Caco-2 (cell line): ENCODE results near the gene COMMD3. TPM values are rescaled to one million over a fixed set of nuclear protein-coding genes. Genes with fewer than 3 reads are reported as not detected.

Experiments
- BruUV-seq: library from RNA; stranded (reverse); fragments of 400-500 nt; replicated peaks from 2 replicates; lab custom pipeline; 2021; lab: Mats Ljungman, UMichigan
- CTCF ChIA-PET: fragments of 300-600 bp; sonication (Branson Sonifier 250); formaldehyde crosslinking; loops from one replicate; lab custom pipeline; 2022; ENCODE audit warnings: antibody characterized with exemption; lab: Charles Lee
- POLR2A ChIA-PET: fragments of 300-600 bp; sonication (Branson Sonifier 250); formaldehyde crosslinking; loops from one replicate; lab custom pipeline; 2022; ENCODE audit warnings: antibody characterized with exemption; lab: Charles Lee
- DNase-seq, 2 experiments: peaks; one replicate each; pipeline versions ENCODE4 v3.0.0 to v3.0.0-alpha.2; 2020 to 2022
- H3K27me3 ChIP-seq: replicated peaks from 2 replicates; pipeline ENCODE4 v1.6.0; 2011; ENCODE audit warnings: low read length; ENCODE audit not compliant: control insufficient read depth, insufficient read depth
- H3K36me3 ChIP-seq: 2 replicates; pipeline ENCODE4 v1.5.1; 2011; ENCODE audit warnings: low read length; ENCODE audit not compliant: control insufficient read depth, insufficient read depth
- H3K4me1 ChIP-seq: fragments of 250-450 bp; sonication (Bioruptor Pico); 2 replicates; pipeline ENCODE4 v1.5.1; 2020; ENCODE audit warnings: mild to moderate bottlenecking
- H3K4me3 ChIP-seq: 2 replicates; pipeline ENCODE4 v1.5.1; 2011; ENCODE audit warnings: low read depth, mild to moderate bottlenecking, control low read depth, low read length
- H3K9me3 ChIP-seq: fragments of 250-450 bp; sonication (Bioruptor Pico); 2 replicates; pipeline ENCODE4 v1.5.1; 2020; ENCODE audit warnings: mild to moderate bottlenecking, moderate library complexity
- H3K27ac Mint-ChIP-seq: one replicate; pipeline ENCODE4 v1.8.0; 2022; ENCODE audit warnings: mixed read lengths; ENCODE audit not compliant: unreplicated experiment
- H3K27me3 Mint-ChIP-seq: one replicate; pipeline ENCODE4 v1.8.0; 2022; ENCODE audit warnings: mixed read lengths; ENCODE audit not compliant: insufficient read depth, unreplicated experiment
- H3K36me3 Mint-ChIP-seq: one replicate; pipeline ENCODE4 v1.8.0; 2022; ENCODE audit warnings: mild to moderate bottlenecking, mixed read lengths; ENCODE audit not compliant: insufficient read depth, unreplicated experiment
- H3K4me1 Mint-ChIP-seq: one replicate; pipeline ENCODE4 v1.8.0; 2022; ENCODE audit warnings: low read depth, mixed read lengths; ENCODE audit not compliant: unreplicated experiment
- H3K4me3 Mint-ChIP-seq: one replicate; pipeline ENCODE4 v1.8.0; 2022; ENCODE audit warnings: mild to moderate bottlenecking, moderate library complexity, mixed read lengths; ENCODE audit not compliant: unreplicated experiment
- H3K9me3 Mint-ChIP-seq: one replicate; pipeline ENCODE4 v1.8.0; 2022; ENCODE audit warnings: mixed read lengths; ENCODE audit not compliant: unreplicated experiment
- CTCF ChIP-seq, 2 experiments: fragments of 200-600 bp in 1 of 2; IDR thresholded peaks; 1 replicate in 1 of 2; 2 replicates in 1 of 2; pipeline versions ENCODE4 v1.5.1 to v1.8.0; 2011 to 2022; ENCODE audit warnings: antibody characterized with exemption in 1 of 2, control low read depth in 1 of 2, inconsistent platforms in 1 of 2, low read depth in 1 of 2, low read length in 1 of 2, mild to moderate bottlenecking in 1 of 2, moderate library complexity in 1 of 2; ENCODE audit not compliant: insufficient read depth in 1 of 2, severe bottlenecking in 1 of 2, unreplicated experiment in 1 of 2
- intact Hi-C: fragments of 100-400 bp; cut with micrococcal nuclease; formaldehyde crosslinking; loops from one replicate; pipeline ENCODE4 v1.10.0; 2022; ENCODE audit not compliant: unreplicated experiment
- total RNA-seq: library from RNA; stranded (reverse); gene quantifications from 2 replicates; pipeline ENCODE4 v1.2.3, GENCODE V29; 2022

Gene COMMD3
- total RNA-seq, 1 experiment from 2014 or later, result 50.7 TPM

DNA sequence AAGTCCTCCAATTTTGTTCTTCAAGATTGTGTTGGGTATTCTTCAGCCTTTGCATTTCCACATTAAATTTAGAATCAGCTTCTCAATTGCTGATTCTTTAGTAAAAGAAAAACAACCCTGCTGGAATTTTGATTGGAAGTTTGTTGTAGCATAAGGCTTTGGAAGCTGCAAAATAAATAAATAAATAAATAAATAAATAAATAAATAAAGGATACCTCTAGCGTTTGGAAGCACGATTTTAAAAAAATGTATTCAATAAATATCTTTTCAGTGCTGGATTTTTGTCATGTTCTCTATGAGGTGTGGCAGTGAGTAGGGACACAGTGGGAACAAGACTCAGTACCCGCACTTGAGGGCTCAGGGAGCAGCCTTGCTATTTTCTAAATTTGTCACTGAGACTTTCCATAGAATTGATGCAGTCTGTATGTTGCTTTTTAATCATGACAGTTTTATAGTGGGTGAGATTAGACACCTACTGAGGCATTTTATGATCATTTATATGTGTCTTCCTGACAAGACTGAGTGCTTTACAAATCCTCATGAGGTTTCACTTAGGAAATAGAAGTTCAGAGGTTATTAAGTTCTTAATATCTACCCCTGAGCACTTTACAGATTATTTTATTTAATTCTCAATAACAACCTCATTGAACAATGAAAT, 22.3 kb upstream of the COMMD3 start:
- intact Hi-C loops, result no loop called here
- POLR2A ChIA-PET, result no interaction called here
- H3K27ac Mint-ChIP-seq, result no peak overlapping the region
- no peak overlapping the region for H3K4me3 Mint-ChIP-seq
- CTCF ChIA-PET, result no interaction called here
- TF ChIP-seq CTCF (IDR thresholded peaks at IDR 0.05; ENCODE audit: insufficient read depth in 1 of 2, low read depth in 1 of 2, low read length in 1 of 2, severe bottlenecking in 1 of 2, unreplicated experiment in 1 of 2), result no peak
- Histone ChIP-seq H3K27me3 (no peaks in the 10 kb centered on the region), H3K4me3 (no peak overlapping the region), H3K36me3 (no peaks in the 10 kb centered on the region), H3K9me3 (no peaks in the 10 kb centered on the region), H3K4me1 (no peaks in the 10 kb centered on the region)
- no peak for DNase-seq
- H3K4me1 Mint-ChIP-seq, result no peaks in the 10 kb centered on the region
- no peaks in the 10 kb centered on the region for H3K9me3 Mint-ChIP-seq
- H3K36me3 Mint-ChIP-seq, result no peaks in the 10 kb centered on the region
- H3K27me3 Mint-ChIP-seq, result peaks cover 5% of the 10 kb centered on the region
- BruUV-seq, result no TSS peak

- H3K4me3 ChIP-seq, result no peak overlapping the region
- H3K36me3 ChIP-seq, result no peaks in the 10 kb centered on the region
- Mint-ChIP-seq H3K4me3 (no peak overlapping the region), H3K27ac (no peak overlapping the region), H3K9me3 (no peaks in the 10 kb centered on the region), H3K36me3 (no peaks in the 10 kb centered on the region), H3K4me1 (no peaks in the 10 kb centered on the region), H3K27me3 (peaks cover 5% of the 10 kb centered on the region)
- BruUV-seq, result no TSS peak
- no peaks in the 10 kb centered on the region for H3K27me3 ChIP-seq
- H3K9me3 ChIP-seq, result no peaks in the 10 kb centered on the region
- no peak for DNase-seq
- H3K4me1 ChIP-seq, result no peaks in the 10 kb centered on the region
- intact Hi-C loops, result no loop called here
- no peak for TF ChIP-seq CTCF (IDR thresholded peaks at IDR 0.05; ENCODE audit: insufficient read depth in 1 of 2, low read depth in 1 of 2, low read length in 1 of 2, severe bottlenecking in 1 of 2, unreplicated experiment in 1 of 2)
- ChIA-PET CTCF (no interaction called here), POLR2A (no interaction called here)
These were observed 21.5 kb upstream of the COMMD3 start for GRCh38 chr10:22294694-22295093.

DNA sequence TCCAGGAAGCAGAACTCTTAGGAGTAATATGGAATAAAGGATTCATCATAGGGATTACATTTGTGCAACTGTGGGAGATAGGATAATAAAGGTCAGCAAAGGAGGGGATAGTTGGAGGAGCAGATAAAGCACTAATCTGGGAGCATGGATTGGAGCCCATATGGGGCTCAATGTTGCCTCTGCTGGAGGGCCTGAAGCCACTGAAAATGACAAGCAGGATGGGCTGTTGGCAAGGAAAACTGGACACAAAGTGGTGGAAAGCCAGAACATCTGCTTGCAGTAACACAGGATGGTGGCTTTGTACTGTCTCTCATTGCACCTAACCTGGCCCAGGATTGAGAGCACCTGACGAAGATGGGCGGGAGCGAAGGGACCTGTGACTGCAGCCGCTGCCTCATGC, 15.0 kb upstream of the COMMD3 start:
- TF ChIP-seq CTCF (IDR thresholded peaks at IDR 0.05; ENCODE audit: insufficient read depth in 1 of 2, low read depth in 1 of 2, low read length in 1 of 2, severe bottlenecking in 1 of 2, unreplicated experiment in 1 of 2), result peak in 1 of 2 experiments; percentile 46
- peak in 1 of 2 experiments; percentile 19 for DNase-seq
- no peaks in the 10 kb centered on the region for H3K9me3 ChIP-seq
- H3K36me3 ChIP-seq, result no peaks in the 10 kb centered on the region
- H3K27ac Mint-ChIP-seq, result no peak overlapping the region
- H3K27me3 ChIP-seq, result no peaks in the 10 kb centered on the region
- H3K9me3 Mint-ChIP-seq, result no peaks in the 10 kb centered on the region
- H3K27me3 Mint-ChIP-seq, result peaks cover 2% of the 10 kb centered on the region
- intact Hi-C loops, result no loop called here
- BruUV-seq, result no TSS peak
- H3K36me3 Mint-ChIP-seq, result no peaks in the 10 kb centered on the region
- no peaks in the 10 kb centered on the region for H3K4me1 Mint-ChIP-seq
- CTCF ChIA-PET, result no interaction called here
- no peak overlapping the region for H3K4me3 Mint-ChIP-seq
- POLR2A ChIA-PET, result no interaction called here
- H3K4me1 ChIP-seq, result no peaks in the 10 kb centered on the region
- no peak overlapping the region for H3K4me3 ChIP-seq
